K562 (cell line): ENCODE measurements around the gene AGPAT3. TPM values are rescaled to one million over a fixed set of nuclear protein-coding genes. Genes with fewer than 3 reads are reported as not detected.
A peak's percentile ranks its signal among the peaks of the same experiment; 100 is the strongest.

ENCODE experiments used
- ATAC-seq: fragments of 200-7000 bp; cut with Tn5 transposase; 3 replicates; pipeline ENCODE4 v1.9.1; 2020; ENCODE audit warnings: moderate library complexity
- BruUV-seq: library from RNA; stranded (reverse); fragments of 400-500 nt; replicated peaks from 2 replicates; lab custom pipeline; 2021; lab: Mats Ljungman, UMichigan
- CTCF ChIA-PET: fragments of 300-600 bp; formaldehyde crosslinking; extraction: SDS; loops from one replicate; lab custom pipeline; 2021; ENCODE audit warnings: low intra/inter-chr PET ratio; lab: Yijun Ruan, JAX
- POLR2A ChIA-PET: fragments of 300-600, 350-650 bp; sonication (Branson Sonifier 250); formaldehyde crosslinking; extraction: SDS; loops from one replicate; lab custom pipeline; 2021; ENCODE audit warnings: antibody characterized with exemption, inconsistent platforms; lab: Yijun Ruan, JAX
- DNase-seq, 4 experiments: peaks; one replicate each; pipeline versions ENCODE4 v3.0.0 to v3.0.0-alpha.2; 2011 to 2018; ENCODE audit warnings: low spot score in 3 of 4, mixed read lengths in 3 of 4; ENCODE audit errors: extremely low read depth in 1 of 4
- FAIRE-seq: peaks from 2 replicates; lab custom pipeline; 2011; peaks lifted over from hg19 to GRCh38; lab: Jason Lieb, UNC
- H2AFZ ChIP-seq: 2 replicates; pipeline ENCODE4 v1.6.0; 2011; ENCODE audit warnings: low read depth, low read length, control low read depth, inconsistent platforms
- H3K27ac ChIP-seq: fragments of 200-600 bp; 3 replicates; pipeline ENCODE4 v1.8.0; 2011; ENCODE audit warnings: low read depth, mild to moderate bottlenecking, control low read depth, inconsistent platforms, low read length, moderate library complexity, mixed read lengths; ENCODE audit errors: extremely low read depth
- H3K27me3 ChIP-seq, 2 experiments: fragments of 300-600 bp in 1 of 2; 2 replicates in 1 of 2; 3 replicates in 1 of 2; pipeline versions ENCODE4 v1.6.0 to v1.8.0; 2011; ENCODE audit warnings: inconsistent platforms in 2 of 2, low read length in 2 of 2, mild to moderate bottlenecking in 1 of 2, mixed read lengths in 1 of 2, moderate library complexity in 1 of 2; ENCODE audit not compliant: control insufficient read depth in 2 of 2, insufficient read depth in 2 of 2
- H3K36me3 ChIP-seq: fragments of 300-600 bp; 3 replicates; pipeline ENCODE4 v1.8.0; 2011; ENCODE audit warnings: mild to moderate bottlenecking, low read length, inconsistent platforms; ENCODE audit not compliant: control insufficient read depth, insufficient read depth
- H3K4me1 ChIP-seq, 2 experiments: fragments of 200-600 bp in 1 of 2; replicated peaks in 1 of 2; 2 replicates in 1 of 2; 3 replicates in 1 of 2; pipeline versions ENCODE4 v1.5.1 to v1.8.0; 2011; ENCODE audit warnings: inconsistent platforms in 2 of 2, low read length in 2 of 2, mild to moderate bottlenecking in 1 of 2, mixed read lengths in 1 of 2, moderate library complexity in 1 of 2; ENCODE audit not compliant: control insufficient read depth in 2 of 2, insufficient read depth in 2 of 2
- H3K4me2 ChIP-seq: 2 replicates; pipeline ENCODE4 v1.6.1; 2011; ENCODE audit warnings: low read length, control low read depth, inconsistent platforms, mixed read lengths; ENCODE audit not compliant: insufficient read depth
- H3K4me3 ChIP-seq: fragments of 200-600 bp; sonication (generic), shearing (Covaris generic); 2 replicates; pipeline ENCODE4 v1.5.1; 2016; ENCODE audit warnings: control low read depth, inconsistent platforms
- H3K79me2 ChIP-seq: fragments of 200-600 bp; 3 replicates; pipeline ENCODE4 v1.8.0; 2011; ENCODE audit warnings: low read length, inconsistent platforms; ENCODE audit not compliant: control insufficient read depth, insufficient read depth
- H3K9ac ChIP-seq, 2 experiments: 2 replicates each; pipeline versions ENCODE4 v1.6.0 to v1.6.1; 2011; ENCODE audit warnings: low read depth in 2 of 2, low read length in 2 of 2, control low read depth in 1 of 2, inconsistent platforms in 1 of 2, mild to moderate bottlenecking in 1 of 2, mixed read lengths in 1 of 2; ENCODE audit not compliant: insufficient read depth in 1 of 2
- H3K9me1 ChIP-seq: one replicate; pipeline ENCODE4 v1.6.0; 2011; ENCODE audit warnings: inconsistent platforms, mild to moderate bottlenecking, low read length, moderate library complexity; ENCODE audit not compliant: control insufficient read depth, insufficient read depth
- H3K9me3 ChIP-seq: replicated peaks from 2 replicates; pipeline ENCODE4 v1.5.1; 2011; ENCODE audit warnings: low read depth, low read length, inconsistent platforms; ENCODE audit not compliant: control insufficient read depth, insufficient read depth
- H4K20me1 ChIP-seq: replicated peaks from 2 replicates; pipeline ENCODE4 v1.6.1; 2011; ENCODE audit warnings: low read length, inconsistent platforms, mixed read lengths; ENCODE audit not compliant: control insufficient read depth, insufficient read depth
- BRF2 ChIP-seq: IDR thresholded peaks from 3 replicates; pipeline ENCODE4 v1.6.1; 2011; ENCODE audit warnings: borderline replicate concordance, mild to moderate bottlenecking; ENCODE audit not compliant: insufficient read length, insufficient read depth
- CAMTA2 ChIP-seq: fragments of 250-450 bp; sonication (Bioruptor Pico); conservative IDR thresholded peaks from 2 replicates; pipeline ENCODE4 v1.5.1; 2022
- CREB1 ChIP-seq, 2 experiments: sonication (generic) in 1 of 2; formaldehyde crosslinking in 1 of 2; IDR thresholded peaks; 2 replicates each; pipeline versions ENCODE4 v1.6.1 to v1.8.0; 2012 to 2022; ENCODE audit warnings: inconsistent platforms in 1 of 2, mild to moderate bottlenecking in 1 of 2, missing genetic modification reagents in 1 of 2, moderate library complexity in 1 of 2
- CTCF ChIP-seq, 3 experiments: IDR thresholded peaks in 2 of 3; conservative IDR thresholded peaks in 1 of 3; 2 replicates each; pipeline ENCODE4 v1.5.1; 2011 to 2012; ENCODE audit warnings: low read length in 3 of 3, mild to moderate bottlenecking in 3 of 3, control low read depth in 2 of 3, improper control_type of control experiment in 1 of 3, inconsistent platforms in 1 of 3, low read depth in 1 of 3, mixed read lengths in 1 of 3, moderate library complexity in 1 of 3; ENCODE audit not compliant: insufficient read depth in 2 of 3
- FOXK1 ChIP-seq: sonication (generic); formaldehyde crosslinking; IDR thresholded peaks from 2 replicates; pipeline ENCODE4 v1.8.0; 2022; ENCODE audit warnings: missing genetic modification reagents, mild to moderate bottlenecking, borderline replicate concordance
- NR2C2 ChIP-seq, 2 experiments: fragments of 200-800 bp in 1 of 2; sonication (Bioruptor generic) in 1 of 2; sonication (generic) in 1 of 2; formaldehyde crosslinking in 1 of 2; IDR thresholded peaks; 2 replicates each; pipeline versions ENCODE4 v1.6.1 to v1.8.0; 2016 to 2022; ENCODE audit warnings: mild to moderate bottlenecking in 1 of 2, missing compliant biosample characterization in 1 of 2, missing genetic modification characterization in 1 of 2, missing genetic modification reagents in 1 of 2
- RAD51 ChIP-seq: fragments of 450-650 bp; IDR thresholded peaks from 2 replicates; pipeline ENCODE4 v1.7.1; 2016; ENCODE audit warnings: low read depth, mild to moderate bottlenecking, borderline replicate concordance
- SRSF7 ChIP-seq: fragments of 200-400 bp; formaldehyde crosslinking; optimal IDR thresholded peaks from 2 replicates; pipeline ENCODE3; 2017; ENCODE audit warnings: mild to moderate bottlenecking, low read depth, low read length
- TEAD4 ChIP-seq, 2 experiments: sonication (generic) in 1 of 2; formaldehyde crosslinking in 1 of 2; IDR thresholded peaks; 2 replicates each; pipeline versions ENCODE4 v1.6.1 to v1.8.0; 2012 to 2022; ENCODE audit warnings: borderline replicate concordance in 1 of 2, inconsistent platforms in 1 of 2, low read length in 1 of 2, mild to moderate bottlenecking in 1 of 2, missing genetic modification reagents in 1 of 2
- ZBTB26 ChIP-seq: fragments of 450-650 bp; formaldehyde crosslinking; IDR thresholded peaks from 2 replicates; pipeline ENCODE4 v1.4.0; 2022; ENCODE audit warnings: missing genetic modification characterization
- ZNF431 ChIP-seq: sonication (generic); formaldehyde crosslinking; IDR thresholded peaks from 2 replicates; pipeline ENCODE4 v1.8.0; 2022; ENCODE audit warnings: mild to moderate bottlenecking, missing genetic modification reagents
- ZNF589 ChIP-seq: fragments of 200-800 bp; sonication (Bioruptor generic); IDR thresholded peaks from 2 replicates; pipeline ENCODE4 v1.6.1; 2016; ENCODE audit warnings: low read depth, missing genetic modification characterization, missing compliant biosample characterization
- WGBS: fragments of 100-300 bp; shearing (Covaris generic); methylation state at CpG from one replicate; pipeline ENCODE4 v1.1.6; 2016; ENCODE audit warnings: low coverage, mixed read lengths; ENCODE audit not compliant: insufficient coverage; ENCODE audit errors: missing lambda C conversion rate; 5-methylcytosine and 5-hydroxymethylcytosine counted together
- in situ Hi-C: fragments of 300-500 bp; cut with MboI; formaldehyde crosslinking; loops from 4 replicates; pipeline ENCODE4 v1.15.0; 2018; ENCODE audit warnings: inconsistent platforms, mixed read lengths
- intact Hi-C: fragments of 100-400 bp; cut with micrococcal nuclease; formaldehyde crosslinking; loops from 2 replicates; pipeline ENCODE4 v1.14.2; 2022
- polyA plus RNA-seq, 8 experiments: library from polyadenylated mRNA; depleted of rRNA in 4 of 8; stranded (reverse) in 5 of 8; unstranded in 3 of 8; fragments of >200 nt; fragmentation: Nextera tagmentation in 2 of 8; fragmentation: Illumina TruSeq in 1 of 8; extraction: Ambion mirVana in 2 of 8; extraction: Trizol in 1 of 8; gene quantifications; 2 replicates each; pipeline versions ENCODE4 v1.2.1 to v1.2.3, GENCODE V29; 2011 to 2014; ENCODE audit warnings: inconsistent platforms in 1 of 8, missing spikeins in 1 of 8
- total RNA-seq, 7 experiments: library from RNA; depleted of rRNA in 6 of 7; stranded (reverse); fragments of >200 nt in 6 of 7; fragmentation: Illumina TruSeq in 2 of 7; extraction: Trizol in 2 of 7; gene quantifications; 2 replicates each; pipeline versions ENCODE4 v1.2.1 to v1.2.3, GENCODE V29; 2011 to 2021; ENCODE audit warnings: low replicate concordance in 1 of 7
- TF ChIP-seq, protein P1 (sequence below), 2 experiments: fragments of 450-650 bp in 1 of 2; sonication (generic) in 1 of 2; formaldehyde crosslinking in 1 of 2; IDR thresholded peaks in 1 of 2; conservative IDR thresholded peaks in 1 of 2; 2 replicates each; pipeline versions ENCODE4 v1.6.1 to v1.8.1; 2016 to 2023; ENCODE audit warnings: mild to moderate bottlenecking in 2 of 2, moderate library complexity in 2 of 2, inconsistent platforms in 1 of 2, missing genetic modification reagents in 1 of 2

Gene AGPAT3
- total and polyA plus RNA-seq, 9 of the 15 experiments (the other 6 are each of a cell fraction or from before 2014, with no cell fraction given) = 1.5 to 88.4 (median 35.7) TPM

DNA sequence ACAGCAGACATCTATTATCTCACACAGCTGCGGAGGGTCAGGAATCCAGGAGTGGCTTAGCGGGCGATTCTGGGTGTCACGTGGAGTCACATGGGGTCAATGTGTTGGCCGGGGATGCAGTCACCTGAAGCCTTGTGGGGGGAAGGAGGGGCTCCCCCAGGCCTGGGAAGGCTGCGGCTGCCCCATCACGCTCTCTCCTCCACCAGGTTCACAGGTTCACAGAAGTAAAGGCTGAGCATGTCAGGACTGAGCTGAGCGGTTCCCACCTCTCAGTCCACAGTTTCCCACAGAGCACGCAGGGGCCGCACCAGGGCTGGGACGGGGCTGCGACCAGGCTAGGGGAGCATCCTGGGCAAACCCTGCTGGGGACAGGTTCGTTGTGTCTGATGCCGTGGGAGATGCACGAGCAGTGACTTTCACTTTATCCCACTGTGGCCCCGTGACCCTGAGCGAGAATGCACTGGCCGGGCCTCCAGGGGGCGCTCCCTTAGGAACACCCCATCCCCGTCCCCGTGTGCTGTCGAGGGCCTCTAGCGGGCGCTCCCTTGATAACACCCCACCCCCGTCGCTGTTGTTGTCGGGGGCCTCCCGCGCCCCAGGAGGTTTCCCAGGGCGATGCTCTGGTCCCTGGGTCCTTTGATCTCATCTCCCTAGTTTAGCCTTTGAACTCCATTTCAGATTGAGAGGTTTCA is 73.9 kb downstream of the AGPAT3 start:
- H3K27me3 ChIP-seq = no peaks in the 10 kb centered on the region
- peak; percentile 95 to 99 (median 98) for DNase-seq
- ChIA-PET CTCF (interaction anchor here (0.5 to 2.6 kb wide), 12 partner anchors 13 to 359 kb away, joined by 3 to 35 read pairs (median 3); partner anchors contain the start of genes AGPAT3 and HSF2BP), POLR2A (interaction anchor here (0.6 to 2.2 kb wide), 5 partner anchors 8 to 72 kb away, joined by 3 to 7 read pairs (median 3); no protein-coding TSS in a partner anchor)
- H3K4me2 ChIP-seq = peak overlapping the region; percentile 80
- no peaks in the 10 kb centered on the region for H3K9me3 ChIP-seq
- 2% methylated on average over 30 of the region's 30 CpGs for WGBS
- peaks cover 21% of the 10 kb centered on the region; the same call in 2 of the 3 replicates for H3K36me3 ChIP-seq
- H3K79me2 ChIP-seq = peaks cover 58% of the 10 kb centered on the region
- peak overlapping the region; percentile 68 for H3K27ac ChIP-seq
- H3K9me1 ChIP-seq = no peaks in the 10 kb centered on the region
- no peaks in the 10 kb centered on the region; the same call in 1 of the 2 replicates for H4K20me1 ChIP-seq
- intact Hi-C loops = loop anchor here (2.0 to 5.0 kb wide), 3 partner anchors 47 to 128 kb away; partner anchors contain the start of gene AGPAT3
- peak overlapping the region; percentile 23 for H3K4me3 ChIP-seq
- no TSS peak for BruUV-seq
- peak overlapping the region; percentile 54 to 89 for H3K9ac ChIP-seq
- FAIRE-seq = peak; percentile 89
- in situ Hi-C loops = no loop called here
- H2AFZ ChIP-seq = peak overlapping the region; percentile 78
- ATAC-seq = peak; percentile 96
- H3K4me1 ChIP-seq = peaks cover 20 to 78% of the 10 kb centered on the region in 2 experiments; a peak in 4 of 5 replicates
- TF ChIP-seq SRSF7 (no peak), CAMTA2 (CRISPR knock-in tag) (no peak), ZBTB26 (CRISPR knock-in tag) (no peak), CREB1 (IDR thresholded peaks at IDR 0.05) (peak; percentile 65), CREB1 (CRISPR knock-in tag; IDR thresholded peaks at IDR 0.05) (no peak), RAD51 (peak; percentile 76), ZNF431 (no peak), TEAD4 (IDR thresholded peaks at IDR 0.05; ENCODE audit: low read length) (peak; percentile 43), TEAD4 (CRISPR knock-in tag; IDR thresholded peaks at IDR 0.05; ENCODE audit: borderline replicate concordance) (no peak), ZNF589 (CRISPR knock-in tag) (no peak), NR2C2 (CRISPR knock-in tag; IDR thresholded peaks at IDR 0.05) (peak; percentile 83), NR2C2 (tag; IDR thresholded peaks at IDR 0.05) (peak; percentile 89), FOXK1 (CRISPR knock-in tag) (peak; percentile 72; the same call in 1 of the 2 replicates), BRF2 (no peak), CTCF (IDR thresholded peaks at IDR 0.05 in 2 of 3, conservative IDR thresholded peaks at IDR 0.05 in 1 of 3; ENCODE audit: insufficient read depth in 2 of 3, low read depth in 1 of 3, low read length in 3 of 3) (peak; percentile 100)
- TF ChIP-seq, protein P1, sequence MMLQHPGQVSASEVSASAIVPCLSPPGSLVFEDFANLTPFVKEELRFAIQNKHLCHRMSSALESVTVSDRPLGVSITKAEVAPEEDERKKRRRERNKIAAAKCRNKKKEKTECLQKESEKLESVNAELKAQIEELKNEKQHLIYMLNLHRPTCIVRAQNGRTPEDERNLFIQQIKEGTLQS (IDR thresholded peaks at IDR 0.05) = no peak
- TF ChIP-seq, protein P1 (CRISPR knock-in tag; conservative IDR thresholded peaks at IDR 0.05) = no peak; the same call in 1 of the 2 replicates
